GM18520 (cell line): ENCODE data around the gene UBE3B.

ENCODE experiments used
- ATAC-seq: cut with Tn5 transposase; IDR thresholded peaks from one replicate; pipeline ENCODE4 v1.9.1; 2021; ENCODE audit not compliant: unreplicated experiment

UBE3B gene

GRCh38 chr12:109449845-109450532, 27.4 kb upstream of the UBE3B start:
- no peak for ATAC-seq

- no peak for ATAC-seq
Measured at GRCh38 chr12:109450980-109451379, 26.5 kb upstream of the UBE3B start.

GRCh38 chr12:109451400-109451799, 26.0 kb upstream of the UBE3B start:
- no peak for ATAC-seq

GRCh38 chr12:109452489-109452888, 24.9 kb upstream of the UBE3B start:
- no peak for ATAC-seq

- no peak for ATAC-seq
Measured at GRCh38 chr12:109455706-109456105, 21.7 kb upstream of the UBE3B start.

- no peak for ATAC-seq
Measured at GRCh38 chr12:109458086-109458485, 19.3 kb upstream of the UBE3B start.

- ATAC-seq = no peak
Measured at GRCh38 chr12:109458771-109459208, 18.6 kb upstream of the UBE3B start.

GRCh38 chr12:109459247-109459646, 18.2 kb upstream of the UBE3B start:
- no peak for ATAC-seq

- no peak for ATAC-seq
Measured at GRCh38 chr12:109460538-109460937, 16.9 kb upstream of the UBE3B start.

GRCh38 chr12:109461049-109461845, 16.2 kb upstream of the UBE3B start:
- no peak for ATAC-seq

- ATAC-seq = no peak
Measured at GRCh38 chr12:109461846-109462756, 15.3 kb upstream of the UBE3B start.

GRCh38 chr12:109462868-109463692, 14.4 kb upstream of the UBE3B start:
- ATAC-seq = no peak

GRCh38 chr12:109463756-109464155, 13.7 kb upstream of the UBE3B start:
- no peak for ATAC-seq

- no peak for ATAC-seq
Measured at GRCh38 chr12:109464642-109465351, 12.6 kb upstream of the UBE3B start.

GRCh38 chr12:109466305-109466704, 11.1 kb upstream of the UBE3B start:
- ATAC-seq = no peak

GRCh38 chr12:109466821-109467220, 10.6 kb upstream of the UBE3B start:
- ATAC-seq = no peak

GRCh38 chr12:109467978-109468676, 9.3 kb upstream of the UBE3B start:
- no peak for ATAC-seq

- no peak for ATAC-seq
Measured at GRCh38 chr12:109469517-109469916, 7.9 kb upstream of the UBE3B start.

GRCh38 chr12:109473006-109473405, 4.4 kb upstream of the UBE3B start:
- ATAC-seq = no peak
